ENCODE results near the gene STON1. TPM values are rescaled to one million over a fixed set of nuclear protein-coding genes. Genes with fewer than 3 reads are reported as not detected.

The STON1 gene
- total and polyA plus RNA-seq, 2 of the 4 experiments (the other 2 are of a cell fraction), result 4.0 to 5.7 TPM

DNA sequence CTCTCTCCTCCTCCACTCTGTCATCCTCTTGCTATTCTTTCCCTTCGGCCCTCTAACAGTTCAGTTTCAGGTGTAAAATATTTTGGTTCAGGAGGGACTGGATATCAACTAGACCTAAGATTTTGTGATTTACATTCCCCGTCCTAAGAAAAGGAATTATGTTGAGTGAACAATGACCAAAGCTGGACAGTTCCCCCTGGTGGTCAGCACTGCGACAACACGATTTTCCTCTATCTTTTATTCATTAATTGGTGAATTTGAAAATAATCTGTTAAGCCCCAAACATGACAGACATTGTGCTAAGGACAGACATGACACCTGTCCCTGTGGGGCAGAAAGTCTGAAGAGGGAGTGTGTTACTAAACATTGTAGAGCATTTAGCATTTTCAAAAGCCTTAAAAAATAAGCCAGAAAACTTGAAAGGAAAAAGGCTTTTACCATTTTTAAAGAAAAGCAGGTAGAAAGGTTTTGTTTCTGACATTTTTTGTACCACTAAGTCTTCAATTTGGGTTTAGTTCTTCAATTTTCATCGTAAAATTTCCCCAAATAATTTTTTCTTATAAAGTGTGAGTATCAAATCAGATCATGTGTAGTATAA, 59.3 kb downstream of the STON1 start:
- Histone ChIP-seq H4K20me1 (ENCODE audit: insufficient read depth, low read length) (no peaks in the 10 kb centered on the region), H3K36me3 (ENCODE audit: control insufficient read depth, insufficient read depth, low read length) (peaks cover 6% of the 10 kb centered on the region; the same call in 1 of the 2 replicates), H3K56ac (ENCODE audit: extremely low read depth, insufficient read depth, low read length) (no peak overlapping the region), H4K5ac (ENCODE audit: low read depth, low read length) (no peak overlapping the region), H3K9me1 (ENCODE audit: insufficient read depth, low read length) (no peaks in the 10 kb centered on the region), H3K9ac (ENCODE audit: low read depth, low read length) (no peak overlapping the region), H2AK5ac (ENCODE audit: low read depth, low read length) (no peak overlapping the region), H3K4ac (ENCODE audit: low read depth, low read length) (no peak overlapping the region), H2BK120ac (ENCODE audit: low read depth, low read length) (no peak overlapping the region), H3K27me3 (ENCODE audit: control insufficient read depth, insufficient read depth, low read length) (no peaks in the 10 kb centered on the region), H4K91ac (ENCODE audit: insufficient read depth, low read depth, low read length) (no peak overlapping the region), H3K14ac (replicated peaks; ENCODE audit: low read depth, low read length) (no peak overlapping the region), H4K8ac (ENCODE audit: low read depth in 2 of 2, low read length in 2 of 2) (no peak overlapping the region), H3K18ac (ENCODE audit: low read depth, low read length) (no peak overlapping the region), H3K4me1 (ENCODE audit: control insufficient read depth, insufficient read depth, low read length) (peaks cover 2% of the 10 kb centered on the region), H3K4me3 (ENCODE audit: insufficient read depth, low read depth, low read length) (no peak overlapping the region), H2BK15ac (ENCODE audit: low read depth, low read length) (no peak overlapping the region), H2AFZ (replicated peaks; ENCODE audit: low read length, poor library complexity) (peak overlapping the region; percentile 35), H3K23ac (ENCODE audit: low read depth, low read length) (no peak overlapping the region), H2BK5ac (ENCODE audit: low read depth, low read length, poor library complexity, severe bottlenecking) (no peak overlapping the region), H3K9me3 (ENCODE audit: control insufficient read depth, insufficient read depth, low read length) (no peaks in the 10 kb centered on the region), H3K27ac (ENCODE audit: insufficient read depth, low read length) (no peak overlapping the region), H2BK20ac (ENCODE audit: low read depth, low read length) (no peak overlapping the region), H3K79me1 (ENCODE audit: low read depth in 1 of 2, low read length in 2 of 2) (no peaks in the 10 kb centered on the region; a peak in 1 of 4 replicates), H3K4me2 (ENCODE audit: low read depth, low read length) (no peak overlapping the region), H2AK9ac (replicated peaks; ENCODE audit: low read depth, low read length, poor library complexity) (no peak overlapping the region)
- DNase-seq, result peak; percentile 59
- ATAC-seq (ENCODE audit: low read depth), result peak; percentile 62
- TF ChIP-seq RAD21 (IDR thresholded peaks at IDR 0.05; ENCODE audit: low read length), result peak; percentile 82
- no peak for TF ChIP-seq MAZ (IDR thresholded peaks at IDR 0.05; ENCODE audit: borderline replicate concordance, low read depth, low read length)
- TF ChIP-seq SMC3 (IDR thresholded peaks at IDR 0.05; ENCODE audit: low read depth, low read length), result peak; percentile 89
- TF ChIP-seq POLR2A (IDR thresholded peaks at IDR 0.05; ENCODE audit: low read depth, low read length), result no peak
- TF ChIP-seq, protein P1, sequence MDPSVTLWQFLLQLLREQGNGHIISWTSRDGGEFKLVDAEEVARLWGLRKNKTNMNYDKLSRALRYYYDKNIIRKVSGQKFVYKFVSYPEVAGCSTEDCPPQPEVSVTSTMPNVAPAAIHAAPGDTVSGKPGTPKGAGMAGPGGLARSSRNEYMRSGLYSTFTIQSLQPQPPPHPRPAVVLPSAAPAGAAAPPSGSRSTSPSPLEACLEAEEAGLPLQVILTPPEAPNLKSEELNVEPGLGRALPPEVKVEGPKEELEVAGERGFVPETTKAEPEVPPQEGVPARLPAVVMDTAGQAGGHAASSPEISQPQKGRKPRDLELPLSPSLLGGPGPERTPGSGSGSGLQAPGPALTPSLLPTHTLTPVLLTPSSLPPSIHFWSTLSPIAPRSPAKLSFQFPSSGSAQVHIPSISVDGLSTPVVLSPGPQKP (IDR thresholded peaks at IDR 0.05; ENCODE audit: borderline replicate concordance, low read depth, low read length), result no peak
- TF ChIP-seq, protein P2, sequence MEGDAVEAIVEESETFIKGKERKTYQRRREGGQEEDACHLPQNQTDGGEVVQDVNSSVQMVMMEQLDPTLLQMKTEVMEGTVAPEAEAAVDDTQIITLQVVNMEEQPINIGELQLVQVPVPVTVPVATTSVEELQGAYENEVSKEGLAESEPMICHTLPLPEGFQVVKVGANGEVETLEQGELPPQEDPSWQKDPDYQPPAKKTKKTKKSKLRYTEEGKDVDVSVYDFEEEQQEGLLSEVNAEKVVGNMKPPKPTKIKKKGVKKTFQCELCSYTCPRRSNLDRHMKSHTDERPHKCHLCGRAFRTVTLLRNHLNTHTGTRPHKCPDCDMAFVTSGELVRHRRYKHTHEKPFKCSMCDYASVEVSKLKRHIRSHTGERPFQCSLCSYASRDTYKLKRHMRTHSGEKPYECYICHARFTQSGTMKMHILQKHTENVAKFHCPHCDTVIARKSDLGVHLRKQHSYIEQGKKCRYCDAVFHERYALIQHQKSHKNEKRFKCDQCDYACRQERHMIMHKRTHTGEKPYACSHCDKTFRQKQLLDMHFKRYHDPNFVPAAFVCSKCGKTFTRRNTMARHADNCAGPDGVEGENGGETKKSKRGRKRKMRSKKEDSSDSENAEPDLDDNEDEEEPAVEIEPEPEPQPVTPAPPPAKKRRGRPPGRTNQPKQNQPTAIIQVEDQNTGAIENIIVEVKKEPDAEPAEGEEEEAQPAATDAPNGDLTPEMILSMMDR (conservative IDR thresholded peaks at IDR 0.05; ENCODE audit: low read depth, low read length), result peak; percentile 85
- intact Hi-C loops (cut with micrococcal nuclease), result loop anchor here (1.0 to 5.0 kb wide), 2 partner anchors 57 to 118 kb away; partner anchors contain the start of gene STON1
- in situ Hi-C loops (cut with MboI; ENCODE audit: low sequenced_read_pairs), result loop anchor here (10.0 kb wide), 1 partner anchor 124 kb away; no protein-coding TSS in a partner anchor
- ChIA-PET CTCF (interaction anchor here (1.2 to 2.0 kb wide), 2 partner anchors 50 to 115 kb away, joined by 4 to 5 read pairs; no protein-coding TSS in a partner anchor), POLR2A (ENCODE audit: unreplicated experiment) (no interaction called here)
- no TSS peak for BruUV-seq (replicated peaks)
- dilution Hi-C loops (cut with HindIII; ENCODE audit: low sequenced_read_pairs, unreplicated experiment), result no loop called here
- no CpG with 5 or more reads among the region's 5 CpGs for WGBS, 2 experiments (ENCODE audit: extremely low coverage in 2 of 2, insufficient read length in 1 of 2)
